Stimulated activated CD8-positive, alpha-beta memory T cell treated with anti-CD3 and anti-CD28 coated beads, Interleukin-7, amount 100 ng/mL, for 48 hours (primary cell): ENCODE measurements around the gene GIMD1.
"Not testable (repeated sequence)": the region's sequence is repeated elsewhere in the genome, so short reads cannot be mapped to it uniquely, and the experiment has no call there.

Experiments used
- DNase-seq, 2 donors: peaks; one replicate each; pipeline ENCODE4 v3.0.0-alpha.2; 2020; ENCODE audit warnings: low read depth in 1 of 2; ENCODE audit errors: extremely low read depth in 1 of 2

GIMD1 gene

GRCh38 chr4:106368678-106369077, at the start of gene GIMD1:
GIMD1 (minus strand) TSS chr4:106368778; CDS start chr4:106367435, 1,343 bp downstream.
- DNase-seq: no peak

- no peak for DNase-seq
Measured at GRCh38 chr4:106414366-106414765, 45.8 kb upstream of the GIMD1 start.

- no peak for DNase-seq
Measured at GRCh38 chr4:106409901-106410889, 41.6 kb upstream of the GIMD1 start.

GRCh38 chr4:106408004-106408403, 39.4 kb upstream of the GIMD1 start:
- DNase-seq: not testable (repeated sequence)

GRCh38 chr4:106401157-106401556, 32.6 kb upstream of the GIMD1 start:
- DNase-seq: no peak

GRCh38 chr4:106398898-106399297, 30.3 kb upstream of the GIMD1 start:
- not testable (repeated sequence) for DNase-seq

- DNase-seq: no peak
Measured at GRCh38 chr4:106395582-106395981, 27.0 kb upstream of the GIMD1 start.

- no peak for DNase-seq
Measured at GRCh38 chr4:106385853-106386393, 17.3 kb upstream of the GIMD1 start.

- DNase-seq: no peak
Measured at GRCh38 chr4:106384878-106385277, 16.3 kb upstream of the GIMD1 start.

- DNase-seq: no peak
Measured at GRCh38 chr4:106380179-106380578, 11.6 kb upstream of the GIMD1 start.

GRCh38 chr4:106373026-106373425, 4.4 kb upstream of the GIMD1 start:
- no peak for DNase-seq

GRCh38 chr4:106371161-106371560, 2.6 kb upstream of the GIMD1 start:
- DNase-seq: no peak

- DNase-seq: no peak
Measured at GRCh38 chr4:106370214-106370613, 1.6 kb upstream of the GIMD1 start.

GRCh38 chr4:106369456-106370060, 980 bp upstream of the GIMD1 start:
- no peak for DNase-seq

GRCh38 chr4:106367072-106367471, 1.5 kb downstream of the GIMD1 start:
- no peak for DNase-seq

- DNase-seq: no peak
Measured at GRCh38 chr4:106366026-106366425, 2.6 kb downstream of the GIMD1 start.

GRCh38 chr4:106365613-106366012, 3.0 kb downstream of the GIMD1 start:
- no peak for DNase-seq

GRCh38 chr4:106364282-106364681, 4.3 kb downstream of the GIMD1 start:
- DNase-seq: no peak

GRCh38 chr4:106362086-106362825, 6.3 kb downstream of the GIMD1 start:
- no peak for DNase-seq

- no peak for DNase-seq
Measured at GRCh38 chr4:106358899-106359298, 9.7 kb downstream of the GIMD1 start.

- DNase-seq: no peak
Measured at GRCh38 chr4:106355193-106355592, 13.4 kb downstream of the GIMD1 start.
